Psoas muscle (tissue), 8 donors: ENCODE measurements around the gene ESYT3. TPM values are rescaled to one million over a fixed set of nuclear protein-coding genes. Genes with fewer than 3 reads are reported as not detected.

Source experiments
- ATAC-seq, 4 donors: fragments of 200-7000 bp; cut with Tn5 transposase; one replicate each; pipeline ENCODE4 v1.9.1; 2020; ENCODE audit warnings: moderate library complexity in 3 of 4, mild to moderate bottlenecking in 2 of 4
- DNase-seq, 2 donors: peaks; one replicate each; pipeline ENCODE4 v3.0.0-alpha.2; 2020
- H3K27ac ChIP-seq: fragments of 200-600 bp; one replicate; pipeline ENCODE4 v1.8.0; 2022
- H3K27me3 ChIP-seq, 3 donors: fragments of 200-600 bp in 1 of 3; one replicate each; pipeline versions ENCODE4 v1.6.1 to v1.8.0; 2013 to 2022; ENCODE audit warnings: low read length in 2 of 3, mild to moderate bottlenecking in 2 of 3, moderate library complexity in 1 of 3; ENCODE audit not compliant: insufficient read depth in 3 of 3
- H3K36me3 ChIP-seq, 2 donors: fragments of 200-600 bp in 1 of 2; one replicate each; pipeline versions ENCODE4 v1.6.1 to v1.8.0; 2013 to 2022; ENCODE audit warnings: low read depth in 1 of 2, mild to moderate bottlenecking in 1 of 2, moderate library complexity in 1 of 2; ENCODE audit not compliant: insufficient read depth in 1 of 2
- H3K4me1 ChIP-seq: fragments of 200-600 bp; one replicate; pipeline ENCODE4 v1.8.0; 2022
- H3K4me3 ChIP-seq: fragments of 200-600 bp; one replicate; pipeline ENCODE4 v1.8.0; 2022; ENCODE audit warnings: mild to moderate bottlenecking
- H3K9me3 ChIP-seq: fragments of 200-600 bp; one replicate; pipeline ENCODE4 v1.8.0; 2022
- WGBS, 3 donors: extraction: QIAGEN DNeasy Blood & Tissue Kit; methylation state at CpG; one replicate each; pipeline versions ENCODE4 v1.1.6 to v1.1.7; 2013; 5-methylcytosine and 5-hydroxymethylcytosine counted together
- intact Hi-C, 2 donors: fragments of 100-400 bp; cut with DNase I; formaldehyde crosslinking; loops; one replicate each; pipeline versions ENCODE4 v1.11.0 to v1.14.2; 2022
- long read RNA-seq, 2 donors: library from polyadenylated mRNA; unstranded; transcript quantifications; one replicate each; pipeline ENCODE4 v2.0.0, GENCODE V29; 2021
- polyA plus RNA-seq, 3 donors: library from polyadenylated mRNA; stranded (reverse); fragments of 200-250 nt; gene quantifications; one replicate each; pipeline ENCODE4 v1.2.3, GENCODE V29; 2013
- total RNA-seq, 4 donors: library from RNA; stranded (reverse); fragmentation: NEBNext Ultra II Directional in 2 of 4; extraction: Animal tissue kit (Norgen Biotek cat#: 25700) in 2 of 4; gene quantifications; one replicate each; pipeline versions ENCODE4 v1.2.1 to v1.2.4, GENCODE V29; 2021 to 2023
- TF ChIP-seq, protein P1 (sequence below): fragments of 200-600 bp; IDR thresholded peaks from one replicate; pipeline ENCODE4 v1.8.0; 2022; ENCODE audit warnings: antibody characterized with exemption
- donor health status: healthy with polysubstance abuse.
- donor health status: DM: no; HTN: no; CAD: no; lungs with moderate emphysema.
- donor health status: Bipolar disorder and iron deficiency.
- donor health status: healthy.
- donor health status: DM: yes; HTN: yes; CAD: no.
- donor health status: DM: no; HTN: no; CAD: no.
- donor health status: DM: no; HTN: no; CAD: no.
- donor health status: DM: yes; HTN: yes; CAD: no.

The ESYT3 gene, protein sequence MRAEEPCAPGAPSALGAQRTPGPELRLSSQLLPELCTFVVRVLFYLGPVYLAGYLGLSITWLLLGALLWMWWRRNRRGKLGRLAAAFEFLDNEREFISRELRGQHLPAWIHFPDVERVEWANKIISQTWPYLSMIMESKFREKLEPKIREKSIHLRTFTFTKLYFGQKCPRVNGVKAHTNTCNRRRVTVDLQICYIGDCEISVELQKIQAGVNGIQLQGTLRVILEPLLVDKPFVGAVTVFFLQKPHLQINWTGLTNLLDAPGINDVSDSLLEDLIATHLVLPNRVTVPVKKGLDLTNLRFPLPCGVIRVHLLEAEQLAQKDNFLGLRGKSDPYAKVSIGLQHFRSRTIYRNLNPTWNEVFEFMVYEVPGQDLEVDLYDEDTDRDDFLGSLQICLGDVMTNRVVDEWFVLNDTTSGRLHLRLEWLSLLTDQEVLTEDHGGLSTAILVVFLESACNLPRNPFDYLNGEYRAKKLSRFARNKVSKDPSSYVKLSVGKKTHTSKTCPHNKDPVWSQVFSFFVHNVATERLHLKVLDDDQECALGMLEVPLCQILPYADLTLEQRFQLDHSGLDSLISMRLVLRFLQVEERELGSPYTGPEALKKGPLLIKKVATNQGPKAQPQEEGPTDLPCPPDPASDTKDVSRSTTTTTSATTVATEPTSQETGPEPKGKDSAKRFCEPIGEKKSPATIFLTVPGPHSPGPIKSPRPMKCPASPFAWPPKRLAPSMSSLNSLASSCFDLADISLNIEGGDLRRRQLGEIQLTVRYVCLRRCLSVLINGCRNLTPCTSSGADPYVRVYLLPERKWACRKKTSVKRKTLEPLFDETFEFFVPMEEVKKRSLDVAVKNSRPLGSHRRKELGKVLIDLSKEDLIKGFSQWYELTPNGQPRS
- total RNA-seq, result 1 to 10 TPM; 1.2 to 4.5 (median 2.3) TPM
- polyA plus RNA-seq, result 1 to 10 TPM in 1 of 3 donors, under 1 TPM in 2; 0.35 to 3.5 (median 0.37) TPM
- long read RNA-seq, donor 1, partial matches to known transcripts, result 0 of 1 reads
- long read RNA-seq, donor 1, other reads (novel, unspliced or antisense), result 1 of 1 reads
- long read RNA-seq, donor 2, partial matches to known transcripts, result 2 of 2 reads
- long read RNA-seq, donor 2, other reads (novel, unspliced or antisense), result 0 of 2 reads

DNA sequence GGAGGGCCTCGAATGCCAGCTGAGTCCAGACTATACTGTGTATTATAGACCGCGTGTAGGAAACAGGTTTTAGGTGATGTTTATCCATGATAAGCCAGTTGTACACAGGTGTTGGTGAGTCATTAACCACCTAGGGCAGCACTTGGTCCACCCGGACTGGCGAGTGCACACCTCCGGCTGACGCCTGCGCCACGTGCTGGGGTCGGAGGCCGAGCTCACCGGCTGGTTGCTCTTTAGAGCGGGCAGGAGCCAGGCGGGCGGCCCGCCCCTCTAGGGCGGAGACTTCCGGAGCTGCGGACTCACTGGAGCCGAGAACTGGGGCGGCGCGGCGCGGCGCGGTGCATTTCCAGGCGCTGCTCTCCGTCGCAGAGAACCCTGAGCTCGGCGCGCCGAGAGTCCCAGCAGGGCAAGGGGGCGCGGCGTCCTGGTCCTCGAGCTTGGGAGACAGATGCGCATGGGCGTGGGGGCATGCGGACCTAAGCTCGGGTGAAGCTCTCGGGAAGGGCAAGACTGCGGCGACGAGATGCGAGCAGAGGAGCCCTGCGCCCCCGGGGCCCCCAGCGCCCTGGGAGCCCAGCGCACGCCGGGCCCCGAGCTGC is at the start of gene ESYT3:
TSS of gene ESYT3 (plus strand) at position 341 of the 599 bp plus-strand sequence. CDS start at position 524, 183 bp downstream.
- Histone ChIP-seq H3K9me3 (no peaks in the 10 kb centered on the region), H3K4me3 (peak within 1 kb of the TSS; percentile 67), H3K27ac (peak within 1 kb of the TSS; percentile 30), H3K36me3 (no peaks in the 10 kb centered on the region), H3K27me3 (peaks cover 0 to 3% (median 0%) of the 10 kb centered on the region in 3 donors), H3K4me1 (peaks cover 7% of the 10 kb centered on the region)
- intact Hi-C loops, result loop anchor here in 1 of 2 donors (10.0 kb wide), 1 partner anchor 150 kb away; no protein-coding TSS in a partner anchor
- 3 to 4% (median 3%) methylated on average over 41 to 54 of the region's 54 CpGs for WGBS, 3 donors
- peak; percentile 86 to 93 (median 90) for ATAC-seq
- TF ChIP-seq, protein P1, sequence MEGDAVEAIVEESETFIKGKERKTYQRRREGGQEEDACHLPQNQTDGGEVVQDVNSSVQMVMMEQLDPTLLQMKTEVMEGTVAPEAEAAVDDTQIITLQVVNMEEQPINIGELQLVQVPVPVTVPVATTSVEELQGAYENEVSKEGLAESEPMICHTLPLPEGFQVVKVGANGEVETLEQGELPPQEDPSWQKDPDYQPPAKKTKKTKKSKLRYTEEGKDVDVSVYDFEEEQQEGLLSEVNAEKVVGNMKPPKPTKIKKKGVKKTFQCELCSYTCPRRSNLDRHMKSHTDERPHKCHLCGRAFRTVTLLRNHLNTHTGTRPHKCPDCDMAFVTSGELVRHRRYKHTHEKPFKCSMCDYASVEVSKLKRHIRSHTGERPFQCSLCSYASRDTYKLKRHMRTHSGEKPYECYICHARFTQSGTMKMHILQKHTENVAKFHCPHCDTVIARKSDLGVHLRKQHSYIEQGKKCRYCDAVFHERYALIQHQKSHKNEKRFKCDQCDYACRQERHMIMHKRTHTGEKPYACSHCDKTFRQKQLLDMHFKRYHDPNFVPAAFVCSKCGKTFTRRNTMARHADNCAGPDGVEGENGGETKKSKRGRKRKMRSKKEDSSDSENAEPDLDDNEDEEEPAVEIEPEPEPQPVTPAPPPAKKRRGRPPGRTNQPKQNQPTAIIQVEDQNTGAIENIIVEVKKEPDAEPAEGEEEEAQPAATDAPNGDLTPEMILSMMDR, result no peak
- DNase-seq, result peak; percentile 73 to 83

DNA sequence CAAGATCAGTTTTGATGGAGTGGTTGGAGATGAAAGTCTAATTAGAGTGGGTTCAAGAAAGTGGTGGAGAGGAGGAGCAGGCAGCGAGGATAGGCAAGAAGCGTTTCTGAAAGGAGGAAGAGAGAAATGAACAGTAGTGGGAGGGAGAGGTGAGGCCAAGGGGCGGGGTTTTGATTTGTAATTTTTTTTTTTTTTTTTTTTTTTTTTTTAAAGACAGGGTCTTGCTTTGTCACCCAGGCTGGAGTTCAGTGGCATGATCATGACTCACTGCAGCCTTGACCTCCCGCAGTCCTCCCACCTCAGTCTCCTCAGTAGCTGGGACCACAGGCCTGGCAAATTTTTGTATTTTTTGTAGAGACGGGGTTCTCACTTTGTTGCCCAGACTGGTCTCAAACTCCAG is 49.4 kb upstream of the ESYT3 start:
- TF ChIP-seq, protein P1, result no peak
- Histone ChIP-seq H3K9me3 (no peaks in the 10 kb centered on the region), H3K27ac (no peak overlapping the region), H3K27me3 (no peaks in the 10 kb centered on the region), H3K4me3 (no peak overlapping the region), H3K4me1 (peaks cover 54% of the 10 kb centered on the region), H3K36me3 (no peaks in the 10 kb centered on the region)
- intact Hi-C loops, result loop anchor here (5.0 kb wide), 1 partner anchor 33 kb away; no protein-coding TSS in a partner anchor
- 89 to 97% (median 96%) methylated on average over 5 of the region's 5 CpGs for WGBS, 3 donors
- DNase-seq, result no peak
- no peak for ATAC-seq

DNA sequence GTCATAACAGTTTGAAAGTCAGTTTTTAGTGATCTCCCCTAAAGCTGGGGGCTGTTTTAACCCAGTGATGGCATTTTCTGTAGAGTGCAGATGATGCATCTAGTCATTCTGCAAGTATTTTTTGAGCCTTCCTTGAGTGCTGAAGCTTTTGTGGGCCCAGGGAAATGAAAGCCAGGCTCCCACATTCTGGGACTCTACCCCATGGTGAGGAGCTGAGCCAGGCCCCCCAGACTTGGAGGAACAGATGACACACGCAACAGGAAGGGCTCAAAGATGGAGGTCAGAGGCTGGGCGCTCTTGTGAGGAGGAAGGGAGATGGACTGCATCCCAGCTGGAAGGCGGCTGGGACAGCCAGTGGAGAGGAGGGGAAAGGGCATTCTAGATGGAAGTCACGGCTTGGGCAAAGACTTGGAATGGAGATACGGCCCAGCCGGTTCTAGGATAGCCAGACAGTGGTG is 45.2 kb upstream of the ESYT3 start:
- ATAC-seq, result peak in 2 of 4 donors; percentile 3 to 4
- peak in 1 of 2 donors; percentile 43 for DNase-seq
- H3K4me3 ChIP-seq, result no peak overlapping the region
- H3K27me3 ChIP-seq, result no peaks in the 10 kb centered on the region
- intact Hi-C loops, result loop anchor here (5.0 kb wide), 1 partner anchor 37 kb away; no protein-coding TSS in a partner anchor
- peaks cover 40% of the 10 kb centered on the region for H3K4me1 ChIP-seq
- H3K9me3 ChIP-seq, result no peaks in the 10 kb centered on the region
- 65 to 88% (median 79%) methylated on average over 6 of the region's 6 CpGs for WGBS, 3 donors
- H3K36me3 ChIP-seq, result no peaks in the 10 kb centered on the region
- TF ChIP-seq, protein P1, result no peak
- H3K27ac ChIP-seq, result peak overlapping the region; percentile 72
